Fibroblast of skin of left biceps (primary cell): ENCODE results near the gene IGF2R.
"Not testable (repeated sequence)": the region's sequence is repeated elsewhere in the genome, so short reads cannot be mapped to it uniquely, and the experiment has no call there.

Experiments used
- DNase-seq, 2 experiments: peaks; one replicate each; pipeline ENCODE4 v3.0.0-alpha.2; 2013; ENCODE audit warnings: low read depth in 2 of 2

IGF2R gene

GRCh38 chr6:159953091-159953601 lies 15.7 kb upstream of the IGF2R start:
- peak; percentile 46 to 63 for DNase-seq

GRCh38 chr6:159955945-159956361 lies 12.9 kb upstream of the IGF2R start:
- no peak for DNase-seq

- DNase-seq: no peak
Observed at GRCh38 chr6:159957071-159957673, 11.7 kb upstream of the IGF2R start.

GRCh38 chr6:159959165-159959975 lies 9.5 kb upstream of the IGF2R start:
- no peak for DNase-seq

- no peak for DNase-seq
Observed at GRCh38 chr6:159959976-159960384, 8.9 kb upstream of the IGF2R start.

- no peak for DNase-seq
Observed at GRCh38 chr6:159960485-159960884, 8.4 kb upstream of the IGF2R start.

GRCh38 chr6:159961528-159961927 lies 7.4 kb upstream of the IGF2R start:
- DNase-seq: no peak

GRCh38 chr6:159963111-159963510 lies 5.8 kb upstream of the IGF2R start:
- DNase-seq: no peak

GRCh38 chr6:159964046-159964445 lies 4.8 kb upstream of the IGF2R start:
- no peak for DNase-seq

- no peak for DNase-seq
Observed at GRCh38 chr6:159966339-159966738, 2.5 kb upstream of the IGF2R start.

GRCh38 chr6:159966981-159967380 lies 1.9 kb upstream of the IGF2R start:
- no peak for DNase-seq

- not testable (repeated sequence) for DNase-seq
Observed at GRCh38 chr6:159967621-159968020, 1.3 kb upstream of the IGF2R start.

- no peak for DNase-seq
Observed at GRCh38 chr6:159969204-159969912, 476 bp downstream of the IGF2R start.

GRCh38 chr6:159969921-159970320 lies 1.0 kb downstream of the IGF2R start:
- no peak for DNase-seq

GRCh38 chr6:159970659-159971063 lies 1.8 kb downstream of the IGF2R start:
- no peak for DNase-seq

GRCh38 chr6:159971341-159972178 lies 2.7 kb downstream of the IGF2R start:
- no peak for DNase-seq

- DNase-seq: no peak
Observed at GRCh38 chr6:159972506-159973268, 3.8 kb downstream of the IGF2R start.

GRCh38 chr6:159973406-159973805 lies 4.5 kb downstream of the IGF2R start:
- DNase-seq: peak; percentile 70 to 73

GRCh38 chr6:159973951-159974350 lies 5.1 kb downstream of the IGF2R start:
- DNase-seq: peak; percentile 51 to 65

GRCh38 chr6:159974932-159975331 lies 6.0 kb downstream of the IGF2R start:
- no peak for DNase-seq
